Stimulated activated CD4-positive, alpha-beta T cell treated with anti-CD3 and anti-CD28 coated beads, Interleukin-4, amount 100 ng/mL, for 4 hours (primary cell): ENCODE results near the gene LZTS2.
A peak's percentile ranks its signal among the peaks of the same experiment; 100 is the strongest.

Source experiments
- DNase-seq, 2 experiments: peaks; one replicate each; pipeline ENCODE4 v3.0.0-alpha.2; 2020

The LZTS2 gene

GRCh38 chr10:100978901-100979195 lies 20.8 kb upstream of the LZTS2 start:
- no peak for DNase-seq

- DNase-seq, result no peak
Observed at GRCh38 chr10:100979791-100980272, 19.8 kb upstream of the LZTS2 start.

GRCh38 chr10:100980311-100980710 lies 19.3 kb upstream of the LZTS2 start:
- DNase-seq, result no peak

- no peak for DNase-seq
Observed at GRCh38 chr10:100980711-100981110, 18.9 kb upstream of the LZTS2 start.

- DNase-seq, result no peak
Observed at GRCh38 chr10:100981178-100981772, 18.3 kb upstream of the LZTS2 start.

GRCh38 chr10:100982916-100983830 lies 16.4 kb upstream of the LZTS2 start:
- DNase-seq, result no peak

- no peak for DNase-seq
Observed at GRCh38 chr10:100983868-100984671, 15.5 kb upstream of the LZTS2 start.

GRCh38 chr10:100984672-100985177 lies 14.9 kb upstream of the LZTS2 start:
- DNase-seq, result no peak

- no peak for DNase-seq
Observed at GRCh38 chr10:100985336-100985735, 14.3 kb upstream of the LZTS2 start.

GRCh38 chr10:100986623-100986951 lies 13.0 kb upstream of the LZTS2 start:
- no peak for DNase-seq

GRCh38 chr10:100986952-100987684 lies 12.5 kb upstream of the LZTS2 start, which contains the start of the genes MRPL43 and TWNK:
MRPL43 (minus strand) TSS chr10:100987497; CDS start chr10:100987443, 54 bp downstream.
TWNK (plus strand) TSS chr10:100987543; CDS start chr10:100988211, 668 bp downstream.
- DNase-seq, result peak; percentile 81 to 83

- DNase-seq, result no peak
Observed at GRCh38 chr10:100987685-100988049, 11.9 kb upstream of the LZTS2 start.

- DNase-seq, result no peak
Observed at GRCh38 chr10:100988166-100988565, 11.4 kb upstream of the LZTS2 start.

- DNase-seq, result no peak
Observed at GRCh38 chr10:100989088-100989487, 10.5 kb upstream of the LZTS2 start.

GRCh38 chr10:100993986-100994708 lies 5.5 kb upstream of the LZTS2 start:
- no peak for DNase-seq

GRCh38 chr10:100995181-100995580 lies 4.4 kb upstream of the LZTS2 start:
- no peak for DNase-seq

GRCh38 chr10:100996678-100997359 lies 2.8 kb upstream of the LZTS2 start:
- peak; percentile 19 to 44 for DNase-seq

GRCh38 chr10:100997360-100998182 lies 2.0 kb upstream of the LZTS2 start:
- peak; percentile 55 to 71 for DNase-seq

GRCh38 chr10:100998183-100998990 lies 1.2 kb upstream of the LZTS2 start:
- peak; percentile 58 to 66 for DNase-seq
